ENCODE measurements around the gene SHROOM1. TPM values are rescaled to one million over a fixed set of nuclear protein-coding genes. Genes with fewer than 3 reads are reported as not detected.

SHROOM1 gene
- total and polyA plus RNA-seq, 2 donors (not counting 1 experiment from before 2014, with no cell fraction given) = 1.3 to 2.3 TPM

DNA sequence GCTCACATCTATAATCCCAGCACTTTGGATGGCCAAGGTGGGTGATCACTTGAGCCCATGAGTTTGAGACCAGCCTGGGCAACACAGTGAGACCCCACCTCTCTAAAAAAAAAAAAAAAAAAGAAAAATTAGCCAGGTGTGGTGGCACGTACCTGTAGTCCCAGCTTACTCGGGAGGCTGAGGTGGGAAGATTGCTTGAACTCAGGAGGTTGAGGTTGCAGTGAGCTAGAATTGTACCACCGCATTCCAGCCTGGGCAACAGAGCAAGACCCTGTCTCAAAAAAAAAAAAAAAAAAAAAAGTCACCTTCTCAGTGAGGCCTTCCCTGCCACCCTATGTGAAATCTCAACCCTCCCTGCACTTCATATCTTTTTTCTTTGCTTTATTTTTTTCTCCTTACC lies 39.4 kb downstream of the SHROOM1 start:
- Mint-ChIP-seq H3K27me3 (peaks cover 34% of the 10 kb centered on the region), H3K4me3 (no peak overlapping the region), H3K4me1 (no peaks in the 10 kb centered on the region), H3K9me3 (ENCODE audit: insufficient read depth) (no peaks in the 10 kb centered on the region), H3K27ac (no peak overlapping the region)
- Histone ChIP-seq H3K9ac (ENCODE audit: low read length) (no peak overlapping the region), H3K79me2 (ENCODE audit: control insufficient read depth, insufficient read depth, low read length) (no peaks in the 10 kb centered on the region), H2AFZ (ENCODE audit: insufficient read depth, low read depth, low read length, poor library complexity, severe bottlenecking) (no peak overlapping the region), H3K4me3 (ENCODE audit: control extremely low read depth in 1 of 5, extremely low read depth in 1 of 5, insufficient read depth in 1 of 5, low read depth in 2 of 5, low read length in 4 of 5) (no peak overlapping the region), H3K9me3 (ENCODE audit: control extremely low read depth in 1 of 3, control insufficient read depth in 2 of 3, insufficient read depth in 1 of 3, low read length in 2 of 3) (no peaks in the 10 kb centered on the region), H4K20me1 (ENCODE audit: control insufficient read depth, insufficient read depth, low read length, poor library complexity, severe bottlenecking) (no peaks in the 10 kb centered on the region), H3K4me2 (replicated peaks; ENCODE audit: low read depth, low read length, poor library complexity, severe bottlenecking) (no peak overlapping the region), H3K4me1 (ENCODE audit: control insufficient read depth in 2 of 2, insufficient read depth in 2 of 2, low read length in 2 of 2) (no peaks in the 10 kb centered on the region), H3K27ac (ENCODE audit: low read length in 2 of 2) (no peak overlapping the region), H3K27me3 (replicated peaks in 1 of 4; ENCODE audit: control extremely low read depth in 1 of 4, control insufficient read depth in 3 of 4, insufficient read depth in 4 of 4, low read length in 3 of 4) (peaks cover 0 to 12% (median 3%) of the 10 kb centered on the region in 4 experiments), H3K36me3 (replicated peaks in 1 of 2; ENCODE audit: control extremely low read depth in 1 of 2, control insufficient read depth in 1 of 2, extremely low read depth in 1 of 2, insufficient read depth in 2 of 2, low read length in 1 of 2) (no peaks in the 10 kb centered on the region)
- CTCF ChIA-PET = interaction anchor here (0.6 to 0.7 kb wide), 2 partner anchors 9 to 504 kb away, joined by 3 read pairs; no protein-coding TSS in a partner anchor
- DNase-seq = no peak
- POLR2A ChIA-PET = no interaction called here
- 100% methylated on average over 1 of the region's 3 CpGs for WGBS (ENCODE audit: insufficient coverage)
- no peak for TF ChIP-seq EZH2 (IDR thresholded peaks at IDR 0.05; ENCODE audit: borderline replicate concordance, insufficient read depth, low read depth, low read length, poor library complexity, severe bottlenecking)
- no peak for TF ChIP-seq CTCF (IDR thresholded peaks at IDR 0.05)
- ATAC-seq (ENCODE audit: low read depth) = no peak
- intact Hi-C loops (cut with micrococcal nuclease) = no loop called here

- Histone ChIP-seq H3K4me3 (ENCODE audit: control extremely low read depth in 1 of 5, extremely low read depth in 1 of 5, insufficient read depth in 1 of 5, low read depth in 2 of 5, low read length in 4 of 5) (no peak overlapping the region), H3K79me2 (ENCODE audit: control insufficient read depth, insufficient read depth, low read length) (no peaks in the 10 kb centered on the region), H3K4me2 (replicated peaks; ENCODE audit: low read depth, low read length, poor library complexity, severe bottlenecking) (no peak overlapping the region), H3K9ac (ENCODE audit: low read length) (no peak overlapping the region), H3K9me3 (ENCODE audit: control extremely low read depth in 1 of 3, control insufficient read depth in 2 of 3, insufficient read depth in 1 of 3, low read length in 2 of 3) (no peaks in the 10 kb centered on the region), H3K27me3 (replicated peaks in 1 of 4; ENCODE audit: control extremely low read depth in 1 of 4, control insufficient read depth in 3 of 4, insufficient read depth in 4 of 4, low read length in 3 of 4) (peaks cover 0 to 12% (median 3%) of the 10 kb centered on the region in 4 experiments), H3K36me3 (replicated peaks in 1 of 2; ENCODE audit: control extremely low read depth in 1 of 2, control insufficient read depth in 1 of 2, extremely low read depth in 1 of 2, insufficient read depth in 2 of 2, low read length in 1 of 2) (no peaks in the 10 kb centered on the region), H4K20me1 (ENCODE audit: control insufficient read depth, insufficient read depth, low read length, poor library complexity, severe bottlenecking) (no peaks in the 10 kb centered on the region), H2AFZ (ENCODE audit: insufficient read depth, low read depth, low read length, poor library complexity, severe bottlenecking) (no peak overlapping the region), H3K27ac (ENCODE audit: low read length in 2 of 2) (no peak overlapping the region), H3K4me1 (ENCODE audit: control insufficient read depth in 2 of 2, insufficient read depth in 2 of 2, low read length in 2 of 2) (no peaks in the 10 kb centered on the region)
- CTCF ChIA-PET = interaction anchor here (0.7 kb wide), 1 partner anchor 9 kb away, joined by 3 read pairs; no protein-coding TSS in a partner anchor
- Mint-ChIP-seq H3K4me1 (no peaks in the 10 kb centered on the region), H3K4me3 (no peak overlapping the region), H3K27me3 (peaks cover 37% of the 10 kb centered on the region), H3K27ac (no peak overlapping the region), H3K9me3 (ENCODE audit: insufficient read depth) (no peaks in the 10 kb centered on the region)
- POLR2A ChIA-PET = no interaction called here
- no peak for DNase-seq
- no peak for TF ChIP-seq CTCF (IDR thresholded peaks at IDR 0.05)
- TF ChIP-seq EZH2 (IDR thresholded peaks at IDR 0.05; ENCODE audit: borderline replicate concordance, insufficient read depth, low read depth, low read length, poor library complexity, severe bottlenecking) = no peak
- intact Hi-C loops (cut with micrococcal nuclease) = no loop called here
- no peak for ATAC-seq (ENCODE audit: low read depth)
- 56% methylated on average over 2 of the region's 2 CpGs for WGBS (ENCODE audit: insufficient coverage)
Observed at GRCh38 chr5:132790201-132790865, 40.1 kb downstream of the SHROOM1 start.

Measured in B cell (primary cell).